H1 (cell line): ENCODE measurements around the gene RPN2. TPM values are rescaled to one million over a fixed set of nuclear protein-coding genes. Genes with fewer than 3 reads are reported as not detected.

Source experiments
- CHD1 ChIP-seq: IDR thresholded peaks from 2 replicates; pipeline ENCODE4 v1.6.1; 2012; ENCODE audit warnings: low read depth, low read length, improper control_type of control experiment
- POLR2A ChIP-seq, 2 experiments: IDR thresholded peaks; 1 replicate in 1 of 2; 2 replicates in 1 of 2; pipeline ENCODE4 v1.6.1; 2011; ENCODE audit warnings: low read depth in 2 of 2, low read length in 2 of 2, mild to moderate bottlenecking in 2 of 2; ENCODE audit errors: control extremely low read depth in 1 of 2
- RNF2 ChIP-seq: fragments of 200-900, 300-1000 bp; sonication (generic); IDR thresholded peaks from 2 replicates; pipeline ENCODE4 v1.7.1; 2016; ENCODE audit warnings: borderline replicate concordance, low read depth, mild to moderate bottlenecking, antibody characterized with exemption, low read length; ENCODE audit not compliant: poor library complexity, severe bottlenecking; ENCODE audit errors: missing control alignments
- polyA plus RNA-seq, 7 experiments: library from polyadenylated mRNA; depleted of rRNA in 3 of 7; stranded (reverse) in 5 of 7; unstranded in 2 of 7; fragments of >200 nt in 5 of 7; fragments of 200-250 nt in 2 of 7; gene quantifications; 1 replicate in 5 of 7; 2 replicates in 1 of 7; 4 replicates in 1 of 7; pipeline versions ENCODE4 v1.2.1 to v1.2.3, GENCODE V29; 2011 to 2013; ENCODE audit warnings: missing spikeins in 2 of 7, mixed read lengths in 2 of 7
- total RNA-seq: library from RNA; stranded (reverse); fragmentation: NEBNext Ultra II Directional; extraction: Animal tissue kit (Norgen Biotek cat#: 25700); gene quantifications from 2 replicates; pipeline ENCODE4 v1.2.1, GENCODE V29; 2021

Gene RPN2
- total and polyA plus RNA-seq, 2 of the 8 experiments (the other 6 are each of a cell fraction or from before 2014, with no cell fraction given) = 236 to 379 TPM

DNA sequence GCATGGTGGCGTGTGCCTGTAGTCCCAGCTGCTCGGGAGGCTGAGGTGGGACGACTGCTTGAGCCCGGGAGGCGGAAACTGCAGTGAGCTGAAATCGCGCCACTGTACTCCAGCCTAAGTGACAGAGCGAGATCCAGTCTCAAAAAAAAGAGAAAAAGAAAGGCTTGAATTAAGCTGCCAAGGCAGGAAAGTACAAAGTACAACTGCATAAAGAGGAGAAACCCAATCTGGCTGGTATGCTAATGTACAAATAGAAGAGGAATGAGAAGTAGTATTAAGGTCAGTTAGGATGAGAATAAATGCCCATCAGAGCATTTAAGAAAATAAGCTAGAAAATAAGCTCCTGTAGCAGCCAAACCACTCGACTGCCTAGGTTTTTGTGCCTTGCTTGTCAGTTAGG is 23.1 kb upstream of the RPN2 start (continued):
- TF ChIP-seq RNF2 (no peak), POLR2A (IDR thresholded peaks at IDR 0.05; ENCODE audit: control extremely low read depth in 1 of 2, low read depth in 2 of 2, low read length in 2 of 2) (no peak), CHD1 (no peak)
